Lower leg skin (tissue), 3 donors: ENCODE results near the gene WDR33.
"Not testable (repeated sequence)": the region's sequence is repeated elsewhere in the genome, so short reads cannot be mapped to it uniquely, and the experiment has no call there.

Experiments
- CTCF ChIP-seq, 3 donors: fragments of 450-650 bp; IDR thresholded peaks; one replicate each; pipeline ENCODE4 v1.5.1; 2016; ENCODE audit warnings: antibody characterized with exemption in 3 of 3, mild to moderate bottlenecking in 3 of 3, moderate library complexity in 2 of 3
- POLR2A ChIP-seq, 2 donors: fragments of 450-650 bp; IDR thresholded peaks; one replicate each; pipeline ENCODE4 v1.6.1; 2016 to 2017; ENCODE audit warnings: antibody characterized with exemption in 2 of 2, mild to moderate bottlenecking in 1 of 2, moderate library complexity in 1 of 2

DNA sequence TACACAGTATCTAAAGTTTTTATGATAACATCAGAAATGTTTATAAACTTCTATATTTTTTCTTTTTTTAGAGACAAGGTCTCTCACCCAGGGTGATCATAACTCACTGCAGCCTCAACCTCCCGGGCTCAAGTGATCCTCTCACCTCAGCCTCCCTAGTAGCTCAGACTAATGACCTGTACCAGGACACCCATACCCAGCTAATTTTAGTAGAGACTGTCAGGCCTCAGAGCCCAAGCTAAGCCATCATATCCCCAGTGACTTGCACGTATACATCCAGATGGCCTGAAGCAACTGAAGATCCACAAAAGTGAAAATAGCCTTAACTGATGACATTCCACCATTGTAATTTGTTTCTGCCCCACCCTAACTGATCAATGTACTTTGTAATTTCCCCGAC is 1.5 kb upstream of the WDR33 start:
- TF ChIP-seq POLR2A, CTCF (IDR thresholded peaks at IDR 0.05): not testable (repeated sequence)
